Measurements from ENCODE around the gene NIPAL1. TPM values are rescaled to one million over a fixed set of nuclear protein-coding genes. Genes with fewer than 3 reads are reported as not detected.

The NIPAL1 gene
- total RNA-seq, 4 donors from 2014 or later, result 0.33 to 1.3 (median 0.60) TPM

DNA sequence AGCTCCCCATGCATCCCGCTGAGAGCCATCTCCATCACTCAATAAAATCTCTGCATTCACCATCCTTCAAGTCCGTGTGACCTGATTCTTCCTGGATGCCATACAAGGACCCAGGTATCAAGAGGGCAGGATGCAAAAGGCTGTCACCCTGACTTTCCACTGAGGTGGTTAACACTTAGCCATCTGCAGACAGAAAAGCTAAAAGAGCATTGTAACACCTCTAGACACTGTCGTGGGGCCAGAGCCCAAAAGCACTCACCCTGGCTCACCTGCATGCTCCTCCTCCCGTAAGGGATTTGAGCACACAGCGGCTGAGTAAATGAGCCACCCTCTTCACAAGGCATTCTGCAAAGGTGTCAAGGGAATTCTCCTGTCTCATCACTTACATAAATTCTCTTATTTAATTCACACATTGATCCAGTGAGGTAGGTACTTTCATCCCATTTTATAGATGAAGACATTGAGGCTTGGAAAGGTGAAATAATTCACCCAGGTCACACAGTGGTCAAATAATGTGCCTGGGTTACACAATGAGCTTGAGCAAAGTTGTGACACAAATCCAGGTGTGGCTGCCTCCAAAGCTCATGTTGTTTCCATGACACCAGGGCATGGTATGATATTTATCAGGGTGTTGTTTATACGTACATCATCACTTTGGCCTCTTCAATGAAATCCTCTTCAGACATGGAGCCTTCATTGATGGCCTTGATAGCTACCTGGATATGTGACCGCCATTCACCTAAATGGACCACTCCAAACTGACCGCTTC, 69.4 kb downstream of the NIPAL1 start:
- Histone ChIP-seq H3K27ac (replicated peaks in 1 of 4) (no peak overlapping the region), H3K4me1 (no peaks in the 10 kb centered on the region), H3K9me3 (no peaks in the 10 kb centered on the region), H3K4me3 (no peak overlapping the region), H3K27me3 (no peaks in the 10 kb centered on the region), H3K36me3 (no peaks in the 10 kb centered on the region)
- no peak for DNase-seq (ENCODE audit: extremely low spot score)
- intact Hi-C loops (cut with DNase I), result loop anchor here (2.0 to 10.0 kb wide), 2 partner anchors 83 to 421 kb away; no protein-coding TSS in a partner anchor
- no peak for TF ChIP-seq POLR2A (IDR thresholded peaks at IDR 0.05; ENCODE audit: low read depth)
- TF ChIP-seq POLR2AphosphoS5 (IDR thresholded peaks at IDR 0.05), result no peak
- TF ChIP-seq, protein P1, sequence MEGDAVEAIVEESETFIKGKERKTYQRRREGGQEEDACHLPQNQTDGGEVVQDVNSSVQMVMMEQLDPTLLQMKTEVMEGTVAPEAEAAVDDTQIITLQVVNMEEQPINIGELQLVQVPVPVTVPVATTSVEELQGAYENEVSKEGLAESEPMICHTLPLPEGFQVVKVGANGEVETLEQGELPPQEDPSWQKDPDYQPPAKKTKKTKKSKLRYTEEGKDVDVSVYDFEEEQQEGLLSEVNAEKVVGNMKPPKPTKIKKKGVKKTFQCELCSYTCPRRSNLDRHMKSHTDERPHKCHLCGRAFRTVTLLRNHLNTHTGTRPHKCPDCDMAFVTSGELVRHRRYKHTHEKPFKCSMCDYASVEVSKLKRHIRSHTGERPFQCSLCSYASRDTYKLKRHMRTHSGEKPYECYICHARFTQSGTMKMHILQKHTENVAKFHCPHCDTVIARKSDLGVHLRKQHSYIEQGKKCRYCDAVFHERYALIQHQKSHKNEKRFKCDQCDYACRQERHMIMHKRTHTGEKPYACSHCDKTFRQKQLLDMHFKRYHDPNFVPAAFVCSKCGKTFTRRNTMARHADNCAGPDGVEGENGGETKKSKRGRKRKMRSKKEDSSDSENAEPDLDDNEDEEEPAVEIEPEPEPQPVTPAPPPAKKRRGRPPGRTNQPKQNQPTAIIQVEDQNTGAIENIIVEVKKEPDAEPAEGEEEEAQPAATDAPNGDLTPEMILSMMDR (IDR thresholded peaks at IDR 0.05), result no peak
- no peak for TF ChIP-seq EP300 (IDR thresholded peaks at IDR 0.05)
- 64% methylated on average over 8 of the region's 8 CpGs for WGBS

Other genes starting within 250 kb of the NIPAL1 start
- gene CORIN, start 178.7 kb upstream of the NIPAL1 start, total RNA-seq, result 1 to 10 TPM; 1.2 to 4.8 (median 2.8) TPM
- gene NFXL1, start 102.2 kb upstream of the NIPAL1 start, total RNA-seq, result 10 to 100 TPM in 3 of 4 donors, 1 to 10 TPM in 1; 6.5 to 15.0 (median 10.6) TPM
- gene CNGA1, start 91 bp upstream of the NIPAL1 start, total RNA-seq, result 1 to 10 TPM in 1 of 4 donors, under 1 TPM in 1, not detected in 2; 0.33 to 4.0 TPM
- 1 to 10 TPM in 3 of 4 donors, under 1 TPM in 1; 0.92 to 2.1 (median 1.1) TPM for gene TXK, start 117.5 kb downstream of the NIPAL1 start, total RNA-seq